K562 (cell line): ENCODE measurements around the gene TRAPPC8. TPM values are rescaled to one million over a fixed set of nuclear protein-coding genes. Genes with fewer than 3 reads are reported as not detected.
A peak's percentile ranks its signal among the peaks of the same experiment; 100 is the strongest.

Source experiments
- ATAC-seq: fragments of 200-7000 bp; cut with Tn5 transposase; 3 replicates; pipeline ENCODE4 v1.9.1; 2020; ENCODE audit warnings: moderate library complexity
- BruUV-seq: library from RNA; stranded (reverse); fragments of 400-500 nt; replicated peaks from 2 replicates; lab custom pipeline; 2021; lab: Mats Ljungman, UMichigan
- CTCF ChIA-PET: fragments of 300-600 bp; formaldehyde crosslinking; extraction: SDS; loops from one replicate; lab custom pipeline; 2021; ENCODE audit warnings: low intra/inter-chr PET ratio; lab: Yijun Ruan, JAX
- POLR2A ChIA-PET: fragments of 300-600, 350-650 bp; sonication (Branson Sonifier 250); formaldehyde crosslinking; extraction: SDS; loops from one replicate; lab custom pipeline; 2021; ENCODE audit warnings: antibody characterized with exemption, inconsistent platforms; lab: Yijun Ruan, JAX
- DNase-seq, 4 experiments: peaks; one replicate each; pipeline versions ENCODE4 v3.0.0 to v3.0.0-alpha.2; 2011 to 2018; ENCODE audit warnings: low spot score in 3 of 4, mixed read lengths in 3 of 4; ENCODE audit errors: extremely low read depth in 1 of 4
- FAIRE-seq: peaks from 2 replicates; lab custom pipeline; 2011; peaks lifted over from hg19 to GRCh38; lab: Jason Lieb, UNC
- H2AFZ ChIP-seq: 2 replicates; pipeline ENCODE4 v1.6.0; 2011; ENCODE audit warnings: low read depth, low read length, control low read depth, inconsistent platforms
- H3K27ac ChIP-seq: fragments of 200-600 bp; 3 replicates; pipeline ENCODE4 v1.8.0; 2011; ENCODE audit warnings: low read depth, mild to moderate bottlenecking, control low read depth, inconsistent platforms, low read length, moderate library complexity, mixed read lengths; ENCODE audit errors: extremely low read depth
- H3K27me3 ChIP-seq, 2 experiments: fragments of 300-600 bp in 1 of 2; 2 replicates in 1 of 2; 3 replicates in 1 of 2; pipeline versions ENCODE4 v1.6.0 to v1.8.0; 2011; ENCODE audit warnings: inconsistent platforms in 2 of 2, low read length in 2 of 2, mild to moderate bottlenecking in 1 of 2, mixed read lengths in 1 of 2, moderate library complexity in 1 of 2; ENCODE audit not compliant: control insufficient read depth in 2 of 2, insufficient read depth in 2 of 2
- H3K36me3 ChIP-seq: fragments of 300-600 bp; 3 replicates; pipeline ENCODE4 v1.8.0; 2011; ENCODE audit warnings: mild to moderate bottlenecking, low read length, inconsistent platforms; ENCODE audit not compliant: control insufficient read depth, insufficient read depth
- H3K4me1 ChIP-seq, 2 experiments: fragments of 200-600 bp in 1 of 2; replicated peaks in 1 of 2; 2 replicates in 1 of 2; 3 replicates in 1 of 2; pipeline versions ENCODE4 v1.5.1 to v1.8.0; 2011; ENCODE audit warnings: inconsistent platforms in 2 of 2, low read length in 2 of 2, mild to moderate bottlenecking in 1 of 2, mixed read lengths in 1 of 2, moderate library complexity in 1 of 2; ENCODE audit not compliant: control insufficient read depth in 2 of 2, insufficient read depth in 2 of 2
- H3K4me2 ChIP-seq: 2 replicates; pipeline ENCODE4 v1.6.1; 2011; ENCODE audit warnings: low read length, control low read depth, inconsistent platforms, mixed read lengths; ENCODE audit not compliant: insufficient read depth
- H3K4me3 ChIP-seq: fragments of 200-600 bp; sonication (generic), shearing (Covaris generic); 2 replicates; pipeline ENCODE4 v1.5.1; 2016; ENCODE audit warnings: control low read depth, inconsistent platforms
- H3K79me2 ChIP-seq: fragments of 200-600 bp; 3 replicates; pipeline ENCODE4 v1.8.0; 2011; ENCODE audit warnings: low read length, inconsistent platforms; ENCODE audit not compliant: control insufficient read depth, insufficient read depth
- H3K9ac ChIP-seq, 2 experiments: 2 replicates each; pipeline versions ENCODE4 v1.6.0 to v1.6.1; 2011; ENCODE audit warnings: low read depth in 2 of 2, low read length in 2 of 2, control low read depth in 1 of 2, inconsistent platforms in 1 of 2, mild to moderate bottlenecking in 1 of 2, mixed read lengths in 1 of 2; ENCODE audit not compliant: insufficient read depth in 1 of 2
- H3K9me1 ChIP-seq: one replicate; pipeline ENCODE4 v1.6.0; 2011; ENCODE audit warnings: inconsistent platforms, mild to moderate bottlenecking, low read length, moderate library complexity; ENCODE audit not compliant: control insufficient read depth, insufficient read depth
- H3K9me3 ChIP-seq: replicated peaks from 2 replicates; pipeline ENCODE4 v1.5.1; 2011; ENCODE audit warnings: low read depth, low read length, inconsistent platforms; ENCODE audit not compliant: control insufficient read depth, insufficient read depth
- H4K20me1 ChIP-seq: replicated peaks from 2 replicates; pipeline ENCODE4 v1.6.1; 2011; ENCODE audit warnings: low read length, inconsistent platforms, mixed read lengths; ENCODE audit not compliant: control insufficient read depth, insufficient read depth
- BRD9 ChIP-seq: fragments of 450-650 bp; IDR thresholded peaks from 2 replicates; pipeline ENCODE4 v1.6.1; 2018; ENCODE audit warnings: low read depth; ENCODE audit not compliant: partially characterized antibody
- C11orf30 ChIP-seq: fragments of 450-650 bp; IDR thresholded peaks from 2 replicates; pipeline ENCODE4 v1.6.1; 2016; ENCODE audit warnings: low read depth, mild to moderate bottlenecking
- CCNT2 ChIP-seq: IDR thresholded peaks from 2 replicates; pipeline ENCODE4 v1.6.1; 2011; ENCODE audit warnings: borderline replicate concordance, low read depth, mild to moderate bottlenecking, moderate library complexity, mixed read lengths, low read length; ENCODE audit not compliant: insufficient read length; ENCODE audit errors: extremely low read depth
- GTF2E2 ChIP-seq: fragments of 200-800 bp; sonication (Bioruptor generic); IDR thresholded peaks from 2 replicates; pipeline ENCODE4 v1.6.1; 2016; ENCODE audit warnings: missing genetic modification characterization, missing compliant biosample characterization
- JUND ChIP-seq, 2 experiments: IDR thresholded peaks; 2 replicates in 1 of 2; 3 replicates in 1 of 2; pipeline ENCODE4 v1.6.1; 2011; ENCODE audit warnings: borderline replicate concordance in 2 of 2, low read depth in 2 of 2, low read length in 2 of 2, improper control_type of control experiment in 1 of 2, missing biosample characterization in 1 of 2, missing genetic modification characterization in 1 of 2, missing genetic modification reagents in 1 of 2
- NFIC ChIP-seq: fragments of 450-650 bp; IDR thresholded peaks from 2 replicates; pipeline ENCODE4 v1.6.1; 2017; ENCODE audit warnings: mild to moderate bottlenecking, inconsistent platforms
- OTX1 ChIP-seq: fragments of 450-650 bp; formaldehyde crosslinking; IDR thresholded peaks from 2 replicates; pipeline ENCODE4 v1.4.0; 2022; ENCODE audit warnings: mild to moderate bottlenecking
- POLR2B ChIP-seq: fragments of 450-650 bp; IDR thresholded peaks from 2 replicates; pipeline ENCODE4 v1.6.1; 2018; ENCODE audit warnings: low read depth; ENCODE audit not compliant: partially characterized antibody
- RNF2 ChIP-seq: sonication (generic); IDR thresholded peaks from 2 replicates; pipeline ENCODE4 v1.6.1; 2016
- SRSF9 ChIP-seq: fragments of 200-400 bp; formaldehyde crosslinking; IDR thresholded peaks from 2 replicates; pipeline ENCODE4 v1.6.1; 2017; ENCODE audit warnings: low read depth, low read length, borderline replicate concordance
- STAG1 ChIP-seq: sonication (generic); formaldehyde crosslinking; IDR thresholded peaks from 2 replicates; pipeline ENCODE4 v1.5.0; 2020; ENCODE audit warnings: missing genetic modification reagents, borderline replicate concordance
- ZBTB9 ChIP-seq: fragments of 450-650 bp; formaldehyde crosslinking; IDR thresholded peaks from 2 replicates; pipeline ENCODE4 v1.4.0; 2020; ENCODE audit warnings: mild to moderate bottlenecking, moderate library complexity
- ZNF316 ChIP-seq: fragments of 450-650 bp; IDR thresholded peaks from 2 replicates; pipeline ENCODE4 v1.6.1; 2016
- ZNF431 ChIP-seq: sonication (generic); formaldehyde crosslinking; IDR thresholded peaks from 2 replicates; pipeline ENCODE4 v1.8.0; 2022; ENCODE audit warnings: mild to moderate bottlenecking, missing genetic modification reagents
- WGBS: fragments of 100-300 bp; shearing (Covaris generic); methylation state at CpG from one replicate; pipeline ENCODE4 v1.1.6; 2016; ENCODE audit warnings: low coverage, mixed read lengths; ENCODE audit not compliant: insufficient coverage; ENCODE audit errors: missing lambda C conversion rate; 5-methylcytosine and 5-hydroxymethylcytosine counted together
- in situ Hi-C: fragments of 300-500 bp; cut with MboI; formaldehyde crosslinking; loops from 4 replicates; pipeline ENCODE4 v1.15.0; 2018; ENCODE audit warnings: inconsistent platforms, mixed read lengths
- intact Hi-C: fragments of 100-400 bp; cut with micrococcal nuclease; formaldehyde crosslinking; loops from 2 replicates; pipeline ENCODE4 v1.14.2; 2022
- polyA plus RNA-seq, 8 experiments: library from polyadenylated mRNA; depleted of rRNA in 4 of 8; stranded (reverse) in 5 of 8; unstranded in 3 of 8; fragments of >200 nt; fragmentation: Nextera tagmentation in 2 of 8; fragmentation: Illumina TruSeq in 1 of 8; extraction: Ambion mirVana in 2 of 8; extraction: Trizol in 1 of 8; gene quantifications; 2 replicates each; pipeline versions ENCODE4 v1.2.1 to v1.2.3, GENCODE V29; 2011 to 2014; ENCODE audit warnings: inconsistent platforms in 1 of 8, missing spikeins in 1 of 8
- total RNA-seq, 7 experiments: library from RNA; depleted of rRNA in 6 of 7; stranded (reverse); fragments of >200 nt in 6 of 7; fragmentation: Illumina TruSeq in 2 of 7; extraction: Trizol in 2 of 7; gene quantifications; 2 replicates each; pipeline versions ENCODE4 v1.2.1 to v1.2.3, GENCODE V29; 2011 to 2021; ENCODE audit warnings: low replicate concordance in 1 of 7

Gene TRAPPC8
- total and polyA plus RNA-seq, 9 of the 15 experiments (the other 6 are each of a cell fraction or from before 2014, with no cell fraction given) = 20.1 to 111 (median 35.6) TPM

DNA sequence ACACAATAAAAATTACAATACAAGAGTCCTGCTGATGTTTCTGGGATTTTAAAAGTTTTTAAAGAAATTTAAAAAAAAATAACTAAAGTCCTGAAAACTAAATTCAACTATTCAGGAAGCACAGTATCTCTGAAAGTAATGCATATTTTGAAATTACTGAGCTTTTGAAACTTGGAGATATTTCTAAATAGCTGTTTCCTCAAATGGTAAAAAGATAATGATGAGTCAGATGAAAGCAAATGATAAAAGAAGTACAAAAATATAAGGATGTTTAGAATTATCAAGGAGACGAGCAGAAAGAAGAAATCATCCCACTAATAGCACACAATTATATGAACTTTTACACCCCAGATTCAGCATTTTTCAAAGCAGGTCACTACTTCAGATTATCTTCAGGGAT, 92.1 kb downstream of the TRAPPC8 start:
- H3K9me3 ChIP-seq = no peaks in the 10 kb centered on the region
- no peak for DNase-seq
- H4K20me1 ChIP-seq = no peaks in the 10 kb centered on the region
- no peak overlapping the region for H2AFZ ChIP-seq
- H3K27me3 ChIP-seq = no peaks in the 10 kb centered on the region
- POLR2A ChIA-PET = interaction anchor here (1.0 kb wide), 1 partner anchor 9 kb away, joined by 3 read pairs; no protein-coding TSS in a partner anchor
- no peaks in the 10 kb centered on the region for H3K9me1 ChIP-seq
- H3K79me2 ChIP-seq = no peaks in the 10 kb centered on the region
- 76% methylated on average over 1 of the region's 1 CpG for WGBS
- TF ChIP-seq C11orf30 = peak; percentile 30; the same call in 1 of the 2 replicates
- peak; percentile 68 for TF ChIP-seq ZNF316
- TF ChIP-seq POLR2B = no peak
- TF ChIP-seq, all 486 proteins: peak for 2
- in situ Hi-C loops (no loop called here), intact Hi-C loops (no loop called here)
- no peak overlapping the region for H3K9ac ChIP-seq
- H3K4me1 ChIP-seq = no peaks in the 10 kb centered on the region
- BruUV-seq = no TSS peak
- H3K4me2 ChIP-seq = no peak overlapping the region
- H3K36me3 ChIP-seq = peaks cover 87% of the 10 kb centered on the region; the same call in 2 of the 3 replicates
- FAIRE-seq (no peak), ATAC-seq (no peak)
- CTCF ChIA-PET = no interaction called here
- no peak overlapping the region for H3K27ac ChIP-seq
- H3K4me3 ChIP-seq = no peak overlapping the region

DNA sequence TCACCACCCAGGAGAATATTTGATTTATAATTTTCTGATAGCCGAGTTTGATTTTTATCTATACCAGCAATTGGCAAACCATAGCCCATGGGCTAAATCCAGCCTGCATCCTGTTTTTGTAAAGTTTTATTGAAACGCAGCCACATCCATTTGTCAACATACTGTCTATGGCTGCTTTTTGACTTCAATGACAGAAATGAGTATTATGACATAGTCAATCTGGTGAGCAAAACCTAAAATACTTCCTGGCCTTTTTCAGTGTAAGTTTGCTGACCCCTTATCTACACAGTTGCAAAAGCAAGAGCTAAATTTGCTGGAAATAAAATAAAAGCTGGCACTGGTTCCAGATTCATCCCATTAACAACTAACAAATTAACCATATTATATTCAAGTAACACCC, 102.4 kb downstream of the TRAPPC8 start:
- intact Hi-C loops = no loop called here

More for the DNA sequence above, 102.4 kb downstream of the TRAPPC8 start:
- H3K79me2 ChIP-seq = no peaks in the 10 kb centered on the region
- no peak overlapping the region for H2AFZ ChIP-seq
- no TSS peak for BruUV-seq
- no peak overlapping the region for H3K9ac ChIP-seq
- H4K20me1 ChIP-seq = no peaks in the 10 kb centered on the region
- DNase-seq (no peak), ATAC-seq (no peak), FAIRE-seq (no peak)
- H3K9me3 ChIP-seq = no peaks in the 10 kb centered on the region
- ChIA-PET CTCF (no interaction called here), POLR2A (interaction anchor here (1.3 kb wide), 1 partner anchor 19 kb away, joined by 4 read pairs; no protein-coding TSS in a partner anchor)
- H3K4me1 ChIP-seq = no peaks in the 10 kb centered on the region
- no peak for TF ChIP-seq STAG1 (CRISPR knock-in tag)
- no peak for TF ChIP-seq CCNT2
- TF ChIP-seq JUND (IDR thresholded peaks at IDR 0.05; ENCODE audit: borderline replicate concordance, low read depth, low read length) = no peak
- no peak for TF ChIP-seq JUND (tag; IDR thresholded peaks at IDR 0.05; ENCODE audit: borderline replicate concordance, low read depth, low read length)
- no peak for TF ChIP-seq GTF2E2 (tag)
- TF ChIP-seq ZBTB9 (CRISPR knock-in tag) = no peak
- no peak for TF ChIP-seq OTX1 (CRISPR knock-in tag)
- no peak for TF ChIP-seq SRSF9
- TF ChIP-seq BRD9 = no peak
- no peak for TF ChIP-seq ZNF431 (CRISPR knock-in tag)
- no peak for TF ChIP-seq NFIC
- no peak for TF ChIP-seq RNF2
- H3K9me1 ChIP-seq = no peaks in the 10 kb centered on the region
- no peak overlapping the region for H3K27ac ChIP-seq
- no peak overlapping the region for H3K4me3 ChIP-seq
- in situ Hi-C loops = no loop called here
- WGBS = 96% methylated on average over 2 of the region's 2 CpGs
- H3K36me3 ChIP-seq = peaks cover 70% of the 10 kb centered on the region
- no peak overlapping the region for H3K4me2 ChIP-seq
- H3K27me3 ChIP-seq = no peaks in the 10 kb centered on the region
